Ovary (tissue), 9 donors: ENCODE data around the gene CPNE4. TPM values are rescaled to one million over a fixed set of nuclear protein-coding genes. Genes with fewer than 3 reads are reported as not detected.

Source experiments
- DNase-seq, 5 donors: peaks; one replicate each; pipeline ENCODE4 v3.0.0-alpha.2; 2019 to 2020
- H3K27ac ChIP-seq, 2 donors: fragments of 200-600 bp; one replicate each; pipeline versions ENCODE4 v1.5.1 to v1.8.0; 2019 to 2022
- H3K27me3 ChIP-seq: fragments of 200-600 bp; one replicate; pipeline ENCODE4 v1.8.0; 2022
- H3K36me3 ChIP-seq: fragments of 200-600 bp; sonication (generic); one replicate; pipeline ENCODE4 v1.5.1; 2019
- H3K4me1 ChIP-seq: one replicate; pipeline ENCODE4 v1.8.1; 2013; ENCODE audit warnings: mild to moderate bottlenecking, moderate library complexity; ENCODE audit not compliant: insufficient read depth
- H3K4me3 ChIP-seq: fragments of 200-600 bp; sonication (generic); one replicate; pipeline ENCODE4 v1.5.1; 2017
- H3K9me3 ChIP-seq, 2 donors: fragments of 200-600 bp in 1 of 2; sonication (generic) in 1 of 2; one replicate each; pipeline versions ENCODE4 v1.5.1 to v1.8.1; 2013 to 2019; ENCODE audit warnings: mild to moderate bottlenecking in 1 of 2, moderate library complexity in 1 of 2
- CTCF ChIP-seq, 3 donors: fragments of 450-650 bp in 2 of 3; fragments of 200-600 bp in 1 of 3; IDR thresholded peaks; one replicate each; pipeline versions ENCODE4 v1.5.1 to v1.8.0; 2016 to 2022; ENCODE audit warnings: antibody characterized with exemption in 3 of 3, mild to moderate bottlenecking in 1 of 3
- EP300 ChIP-seq: sonication (generic); formaldehyde crosslinking; IDR thresholded peaks from one replicate; pipeline ENCODE4 v1.6.1; 2017; ENCODE audit warnings: antibody characterized with exemption
- POLR2A ChIP-seq: fragments of 450-650 bp; IDR thresholded peaks from one replicate; pipeline ENCODE4 v1.6.1; 2017; ENCODE audit warnings: antibody characterized with exemption, mild to moderate bottlenecking, moderate library complexity
- WGBS, 3 donors: extraction: QIAGEN DNeasy Blood & Tissue Kit in 1 of 3; methylation state at CpG; one replicate each; pipeline versions ENCODE4 v1.1.5 to v1.1.7; 2013 to 2017; 5-methylcytosine and 5-hydroxymethylcytosine counted together
- intact Hi-C, 4 donors: fragments of 100-400 bp; cut with DNase I; formaldehyde crosslinking; loops; one replicate each; pipeline versions ENCODE4 v1.11.0 to v1.15.1; 2022 to 2023
- polyA plus RNA-seq, 2 donors: library from polyadenylated mRNA; stranded (reverse); fragments of 200-250 nt in 1 of 2; fragments of 350-450 nt in 1 of 2; fragmentation: Illumina TruSeq in 1 of 2; extraction: RNeasy Lipid Tissue Mini Kit (QIAGEN cat#74804) in 1 of 2; gene quantifications; one replicate each; pipeline ENCODE4 v1.2.3, GENCODE V29; 2013 to 2014
- total RNA-seq, 7 donors: library from RNA; depleted of rRNA in 2 of 7; stranded (reverse); fragments of >200 nt in 2 of 7; fragmentation: NEBNext Ultra II Directional in 3 of 7; extraction: Animal tissue kit (Norgen Biotek cat#: 25700) in 3 of 7; gene quantifications; one replicate each; pipeline versions ENCODE4 v1.1.0 to v1.2.4, GENCODE V29; 2016 to 2023
- donor health status: DM: no; HTN: no; CAD: no; lungs with moderate emphysema.
- donor health status: DM: no; HTN: no; CAD: no.
- donor health status: Bipolar disorder and iron deficiency.
- donor health status: DM: yes; HTN: yes; CAD: no.
- donor health status: DM: no; HTN: no; CAD: no.
- donor health status: DM: yes; HTN: yes; CAD: no.

Gene CPNE4
- total and polyA plus RNA-seq, 9 donors: 0.11 to 0.27 (median 0.13) TPM; not detected in 6

- WGBS, 3 donors: 57 to 64% (median 58%) methylated on average over 4 of the region's 4 CpGs
- TF ChIP-seq POLR2A (no peak), CTCF (IDR thresholded peaks at IDR 0.05) (no peak), EP300 (no peak)
- no peaks in the 10 kb centered on the region for H3K9me3 ChIP-seq
- intact Hi-C loops: no loop called here
- no peaks in the 10 kb centered on the region for H3K36me3 ChIP-seq
- H3K27me3 ChIP-seq: no peaks in the 10 kb centered on the region
- no peaks in the 10 kb centered on the region for H3K4me1 ChIP-seq
- H3K4me3 ChIP-seq: no peak overlapping the region
- DNase-seq: no peak
- H3K27ac ChIP-seq: no peak overlapping the region
Measured at GRCh38 chr3:131772269-131773026, 262.4 kb downstream of the CPNE4 start.

- Histone ChIP-seq H3K27me3 (no peaks in the 10 kb centered on the region), H3K27ac (no peak overlapping the region), H3K4me1 (no peaks in the 10 kb centered on the region), H3K4me3 (no peak overlapping the region), H3K9me3 (no peaks in the 10 kb centered on the region), H3K36me3 (no peaks in the 10 kb centered on the region)
- WGBS, 3 donors: 8 to 17% (median 14%) methylated on average over 4 of the region's 4 CpGs
- intact Hi-C loops: no loop called here
- no peak for DNase-seq
- TF ChIP-seq EP300 (no peak), POLR2A (no peak), CTCF (IDR thresholded peaks at IDR 0.05) (no peak)
Measured at GRCh38 chr3:131762981-131763564, 271.7 kb downstream of the CPNE4 start.

GRCh38 chr3:131756405-131756804 lies 278.4 kb downstream of the CPNE4 start:
- TF ChIP-seq EP300 (no peak), POLR2A (no peak), CTCF (IDR thresholded peaks at IDR 0.05) (no peak)
- no peak for DNase-seq
- Histone ChIP-seq H3K9me3 (no peaks in the 10 kb centered on the region), H3K27me3 (no peaks in the 10 kb centered on the region), H3K27ac (no peak overlapping the region), H3K4me3 (no peak overlapping the region), H3K36me3 (no peaks in the 10 kb centered on the region), H3K4me1 (no peaks in the 10 kb centered on the region)
- intact Hi-C loops: no loop called here
- 68 to 87% (median 74%) methylated on average over 2 of the region's 2 CpGs for WGBS, 3 donors

GRCh38 chr3:131755380-131755779 lies 279.4 kb downstream of the CPNE4 start:
- TF ChIP-seq POLR2A: no peak
- TF ChIP-seq CTCF (IDR thresholded peaks at IDR 0.05): no peak
- Histone ChIP-seq H3K36me3 (no peaks in the 10 kb centered on the region), H3K27ac (no peak overlapping the region), H3K9me3 (no peaks in the 10 kb centered on the region), H3K27me3 (no peaks in the 10 kb centered on the region), H3K4me3 (no peak overlapping the region), H3K4me1 (no peaks in the 10 kb centered on the region)
- DNase-seq: no peak
- intact Hi-C loops: no loop called here
